Suprapubic skin (tissue), 4 donors: Measurements from ENCODE around the gene SRP54.

Experiments
- CTCF ChIP-seq, 2 donors: fragments of 200-600 bp in 1 of 2; fragments of 450-650 bp in 1 of 2; sonication (generic) in 1 of 2; IDR thresholded peaks; one replicate each; pipeline ENCODE4 v1.5.1; 2016 to 2019; ENCODE audit warnings: antibody characterized with exemption in 2 of 2, mild to moderate bottlenecking in 1 of 2, moderate library complexity in 1 of 2
- EP300 ChIP-seq: sonication (generic); formaldehyde crosslinking; IDR thresholded peaks from one replicate; pipeline ENCODE4 v1.6.1; 2017; ENCODE audit warnings: antibody characterized with exemption
- POLR2A ChIP-seq, 2 donors: fragments of 450-650 bp; IDR thresholded peaks; one replicate each; pipeline ENCODE4 v1.6.1; 2017; ENCODE audit warnings: antibody characterized with exemption in 2 of 2, mild to moderate bottlenecking in 2 of 2, moderate library complexity in 2 of 2
- POLR2AphosphoS5 ChIP-seq, 3 donors: sonication (generic); formaldehyde crosslinking; IDR thresholded peaks; one replicate each; pipeline ENCODE4 v1.6.1; 2017; ENCODE audit warnings: antibody characterized with exemption in 3 of 3

- TF ChIP-seq CTCF (IDR thresholded peaks at IDR 0.05) = no peak
- no peak for TF ChIP-seq EP300
- TF ChIP-seq POLR2A (IDR thresholded peaks at IDR 0.05) = no peak
- TF ChIP-seq POLR2AphosphoS5 (IDR thresholded peaks at IDR 0.05) = no peak
These were observed 95.3 kb downstream of the SRP54 start for GRCh38 chr14:35078082-35078481.
